Left ventricle myocardium inferior (tissue), 1 donor: Measurements from ENCODE around the gene ARGLU1. TPM values are rescaled to one million over a fixed set of nuclear protein-coding genes. Genes with fewer than 3 reads are reported as not detected.

Experiments used
- DNase-seq: peaks from one replicate; pipeline ENCODE4 v3.0.0-alpha.2; 2020
- H3K27ac ChIP-seq: fragments of 200-600 bp; replicated peaks from 2 replicates; pipeline ENCODE4 v1.8.0; 2021
- H3K27me3 ChIP-seq: fragments of 200-600 bp; 2 replicates; pipeline ENCODE4 v1.8.0; 2021; ENCODE audit warnings: low read depth
- H3K36me3 ChIP-seq: fragments of 200-600 bp; 2 replicates; pipeline ENCODE4 v1.8.0; 2021
- H3K4me1 ChIP-seq: fragments of 200-600 bp; 2 replicates; pipeline ENCODE4 v1.8.0; 2021
- H3K4me3 ChIP-seq: fragments of 200-600 bp; 2 replicates; pipeline ENCODE4 v1.8.0; 2021; ENCODE audit warnings: mild to moderate bottlenecking, moderate library complexity
- H3K9me3 ChIP-seq: fragments of 200-600 bp; replicated peaks from 2 replicates; pipeline ENCODE4 v1.8.0; 2021
- intact Hi-C: fragments of 100-400 bp; cut with micrococcal nuclease; formaldehyde crosslinking; loops from one replicate; pipeline ENCODE4 v1.11.0; 2022
- total RNA-seq: library from RNA; stranded (reverse); fragmentation: NEBNext Ultra II Directional; extraction: Animal tissue kit (Norgen Biotek cat#: 25700); gene quantifications from one replicate; pipeline ENCODE4 v1.2.1, GENCODE V29; 2021
- TF ChIP-seq, protein P1 (sequence below): fragments of 200-600 bp; IDR thresholded peaks from 2 replicates; pipeline ENCODE4 v1.8.0; 2021; ENCODE audit warnings: antibody characterized with exemption, mild to moderate bottlenecking, borderline replicate concordance
- donor health status: DM: no; HTN: yes; CAD: no; lungs with severe emphysema.

Gene ARGLU1
- total RNA-seq, 1 donor from 2014 or later, result 29.0 TPM

DNA sequence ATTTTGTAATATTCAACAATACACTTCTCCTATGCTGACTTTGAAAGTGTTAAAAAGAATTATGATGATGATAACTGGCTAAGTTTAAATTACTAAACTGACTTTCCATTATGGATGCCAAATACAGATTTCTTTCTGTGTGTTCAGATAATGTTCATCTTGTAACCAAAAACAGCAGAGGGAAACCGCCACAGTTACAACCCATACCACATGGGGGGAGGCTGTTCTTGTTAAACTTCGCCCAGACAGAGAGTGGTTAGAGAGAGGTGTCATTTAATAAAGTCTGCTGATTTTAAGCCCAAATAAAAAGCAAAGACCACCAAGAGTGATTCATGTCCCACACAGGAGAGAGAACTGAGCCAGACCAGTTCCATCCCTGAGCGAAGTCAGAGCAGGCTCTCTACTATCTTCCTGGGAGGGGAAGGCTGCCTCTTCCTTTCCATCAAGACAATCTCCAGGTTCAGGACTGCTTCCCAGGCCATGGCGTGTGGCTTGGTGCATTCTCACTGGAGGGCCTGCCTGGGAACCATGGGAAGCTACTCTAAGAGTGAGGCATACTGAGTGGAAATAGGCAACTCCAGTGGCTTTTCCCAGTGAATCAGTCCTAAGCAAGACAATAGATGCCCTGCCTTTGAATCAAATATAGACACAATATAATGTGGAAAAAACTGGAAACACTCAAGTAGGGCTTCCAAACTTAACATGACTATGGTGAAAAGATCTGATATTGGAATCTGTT lies 50.7 kb downstream of the ARGLU1 start:
- Histone ChIP-seq H3K4me1 (peaks cover 41% of the 10 kb centered on the region), H3K27ac (no peak overlapping the region), H3K36me3 (no peaks in the 10 kb centered on the region), H3K27me3 (no peaks in the 10 kb centered on the region), H3K4me3 (no peak overlapping the region), H3K9me3 (no peaks in the 10 kb centered on the region)
- TF ChIP-seq, protein P1, sequence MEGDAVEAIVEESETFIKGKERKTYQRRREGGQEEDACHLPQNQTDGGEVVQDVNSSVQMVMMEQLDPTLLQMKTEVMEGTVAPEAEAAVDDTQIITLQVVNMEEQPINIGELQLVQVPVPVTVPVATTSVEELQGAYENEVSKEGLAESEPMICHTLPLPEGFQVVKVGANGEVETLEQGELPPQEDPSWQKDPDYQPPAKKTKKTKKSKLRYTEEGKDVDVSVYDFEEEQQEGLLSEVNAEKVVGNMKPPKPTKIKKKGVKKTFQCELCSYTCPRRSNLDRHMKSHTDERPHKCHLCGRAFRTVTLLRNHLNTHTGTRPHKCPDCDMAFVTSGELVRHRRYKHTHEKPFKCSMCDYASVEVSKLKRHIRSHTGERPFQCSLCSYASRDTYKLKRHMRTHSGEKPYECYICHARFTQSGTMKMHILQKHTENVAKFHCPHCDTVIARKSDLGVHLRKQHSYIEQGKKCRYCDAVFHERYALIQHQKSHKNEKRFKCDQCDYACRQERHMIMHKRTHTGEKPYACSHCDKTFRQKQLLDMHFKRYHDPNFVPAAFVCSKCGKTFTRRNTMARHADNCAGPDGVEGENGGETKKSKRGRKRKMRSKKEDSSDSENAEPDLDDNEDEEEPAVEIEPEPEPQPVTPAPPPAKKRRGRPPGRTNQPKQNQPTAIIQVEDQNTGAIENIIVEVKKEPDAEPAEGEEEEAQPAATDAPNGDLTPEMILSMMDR, result no peak
- no peak for DNase-seq
- intact Hi-C loops, result no loop called here

DNA sequence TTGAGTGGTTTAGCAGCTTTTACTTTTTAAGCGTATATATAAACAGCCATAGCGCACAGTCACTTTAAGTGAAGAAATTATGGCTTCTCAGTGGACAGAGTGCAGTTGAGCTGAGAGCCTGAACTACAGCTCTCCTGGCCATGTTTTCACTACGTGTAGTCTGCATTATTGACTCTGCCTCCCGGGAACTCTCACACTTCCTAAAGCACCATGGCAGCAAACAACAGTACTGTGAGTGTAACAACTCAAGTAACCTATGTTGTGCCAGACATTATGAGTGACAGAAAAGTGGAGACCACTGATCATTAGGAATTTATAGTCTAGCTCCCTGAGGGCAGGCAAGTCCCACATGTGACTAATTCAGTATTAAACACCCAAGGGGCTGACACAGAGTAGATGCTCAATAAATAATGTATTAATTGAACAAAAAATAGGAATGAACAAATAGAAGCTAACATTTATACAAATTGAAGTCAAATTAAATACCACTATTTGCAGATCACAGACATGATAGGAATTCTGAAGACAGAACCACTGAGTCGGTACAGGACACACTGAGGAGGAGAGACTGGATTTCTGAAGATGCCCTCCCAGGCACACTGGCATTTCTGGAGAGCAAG lies 52.2 kb downstream of the ARGLU1 start:
- H3K4me3 ChIP-seq, result peak overlapping the region; percentile 4
- intact Hi-C loops, result no loop called here
- H3K27ac ChIP-seq, result no peak overlapping the region
- TF ChIP-seq, protein P1, result no peak
- no peak for DNase-seq
- H3K9me3 ChIP-seq, result no peaks in the 10 kb centered on the region
- no peaks in the 10 kb centered on the region for H3K36me3 ChIP-seq
- H3K4me1 ChIP-seq, result peaks cover 39% of the 10 kb centered on the region
- no peaks in the 10 kb centered on the region for H3K27me3 ChIP-seq

DNA sequence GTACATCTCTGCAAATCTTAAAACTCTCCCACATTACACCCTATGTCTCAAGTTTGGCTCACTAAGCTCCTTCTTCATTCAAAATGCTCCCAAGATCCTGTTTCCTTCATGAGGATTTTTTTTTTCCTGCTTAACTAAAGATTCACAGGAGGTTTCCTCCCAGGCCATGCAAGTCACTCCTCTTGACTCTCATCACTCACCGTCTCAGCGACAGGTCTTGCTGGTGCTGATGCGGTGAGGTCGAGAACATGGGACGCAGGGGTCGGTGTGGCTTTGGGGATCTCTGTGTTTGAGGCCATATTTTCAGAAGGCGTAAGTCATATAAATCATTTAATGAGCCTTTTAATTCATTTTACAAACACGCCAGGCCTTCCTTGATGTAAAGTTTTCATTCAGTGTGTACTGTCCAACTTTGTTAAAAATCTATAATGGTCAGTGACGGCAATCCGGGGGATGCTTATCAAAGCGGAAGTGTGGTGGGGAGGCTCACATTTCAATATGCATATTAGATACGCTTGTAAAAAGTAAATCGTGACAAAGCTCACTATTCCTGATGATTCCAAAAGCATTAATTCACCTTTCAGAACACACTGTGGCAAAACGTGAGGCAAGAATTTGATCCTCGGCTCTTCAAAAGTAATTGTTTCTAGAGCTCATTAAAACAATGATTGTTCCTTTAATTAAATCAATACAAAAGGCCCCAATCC lies 52.9 kb downstream of the ARGLU1 start:
- H3K9me3 ChIP-seq, result no peaks in the 10 kb centered on the region
- intact Hi-C loops, result no loop called here
- peaks cover 5% of the 10 kb centered on the region for H3K36me3 ChIP-seq
- H3K27ac ChIP-seq, result no peak overlapping the region
- DNase-seq, result no peak
- TF ChIP-seq, protein P1, result no peak
- H3K4me1 ChIP-seq, result peaks cover 33% of the 10 kb centered on the region
- H3K27me3 ChIP-seq, result no peaks in the 10 kb centered on the region
- H3K4me3 ChIP-seq, result no peak overlapping the region

DNA sequence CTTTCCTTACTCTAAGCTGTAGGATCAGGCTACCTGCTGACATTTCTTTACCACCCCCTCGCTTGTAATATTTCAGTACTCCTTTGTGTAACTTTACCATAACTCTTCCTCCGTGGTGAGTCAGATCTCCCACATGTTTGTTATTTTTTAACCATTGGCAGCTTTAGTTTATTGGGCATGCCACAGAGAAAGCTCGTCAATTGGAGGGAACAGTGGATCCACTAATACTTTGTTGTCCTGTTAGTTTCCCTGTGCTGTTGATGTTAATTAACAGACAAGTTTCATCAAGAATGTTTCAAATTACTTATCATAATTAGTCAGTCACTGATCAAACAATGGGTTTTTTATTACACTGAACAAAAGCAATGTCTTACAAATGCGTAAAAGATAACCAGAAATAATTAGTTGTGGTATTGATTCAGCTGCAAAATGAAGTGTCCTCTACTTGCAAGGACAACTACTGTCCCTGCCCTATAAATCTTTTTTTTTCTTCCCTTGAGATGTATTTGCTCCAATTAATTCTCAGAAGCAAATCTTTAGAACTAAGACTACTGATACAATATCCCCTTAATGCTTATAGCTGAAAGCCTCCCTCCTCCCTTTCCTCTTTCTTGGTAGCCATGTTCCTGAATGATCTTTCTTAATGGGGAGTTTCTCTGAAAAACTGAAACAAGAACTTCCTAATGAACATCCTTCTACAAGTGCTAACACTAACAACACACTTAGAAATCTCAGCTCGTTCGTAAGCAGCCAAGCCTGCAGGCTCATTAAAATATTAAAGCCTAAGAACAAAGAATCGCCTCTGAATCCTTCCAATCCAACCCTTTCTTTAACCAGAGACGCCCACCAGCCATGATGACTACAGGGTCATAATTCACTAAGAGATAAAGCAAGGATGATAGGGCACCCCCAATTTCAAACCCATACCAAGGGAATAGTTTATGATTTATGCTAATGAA lies 54.6 kb downstream of the ARGLU1 start:
- intact Hi-C loops, result no loop called here
- H3K27ac ChIP-seq, result no peak overlapping the region
- TF ChIP-seq, protein P1, result no peak
- H3K4me1 ChIP-seq, result peaks cover 42% of the 10 kb centered on the region
- no peaks in the 10 kb centered on the region for H3K9me3 ChIP-seq
- H3K4me3 ChIP-seq, result no peak overlapping the region
- H3K36me3 ChIP-seq, result peaks cover 5% of the 10 kb centered on the region
- DNase-seq, result no peak
- no peaks in the 10 kb centered on the region for H3K27me3 ChIP-seq
